ENCODE measurements around the gene IGF1. TPM values are rescaled to one million over a fixed set of nuclear protein-coding genes. Genes with fewer than 3 reads are reported as not detected.
"Not testable (repeated sequence)": the region's sequence is repeated elsewhere in the genome, so short reads cannot be mapped to it uniquely, and the experiment has no call there.

IGF1 gene
- polyA plus RNA-seq, 3 donors = 3.4 to 5.6 (median 3.6) TPM

- DNase-seq = no peak
These were observed 14.4 kb downstream of the IGF1 start for GRCh38 chr12:102465762-102466560.

- DNase-seq = no peak
These were observed 16.6 kb downstream of the IGF1 start for GRCh38 chr12:102463659-102464249.

- DNase-seq = no peak
These were observed 17.4 kb downstream of the IGF1 start for GRCh38 chr12:102462795-102463465.

- DNase-seq = no peak
These were observed 18.0 kb downstream of the IGF1 start for GRCh38 chr12:102462386-102462785.

- no peak for DNase-seq
These were observed 18.9 kb downstream of the IGF1 start for GRCh38 chr12:102461501-102461900.

- DNase-seq = no peak
These were observed 21.0 kb downstream of the IGF1 start for GRCh38 chr12:102459314-102459713.

- no peak for DNase-seq
These were observed 25.3 kb downstream of the IGF1 start for GRCh38 chr12:102454808-102455760.

- DNase-seq = no peak
These were observed 26.0 kb downstream of the IGF1 start for GRCh38 chr12:102454330-102454729.

- DNase-seq = no peak
These were observed 27.8 kb downstream of the IGF1 start for GRCh38 chr12:102452605-102453004.

GRCh38 chr12:102449018-102449417 is 31.3 kb downstream of the IGF1 start:
- not testable (repeated sequence) for DNase-seq

- DNase-seq = not testable (repeated sequence)
These were observed 32.9 kb downstream of the IGF1 start for GRCh38 chr12:102447426-102447825.

GRCh38 chr12:102444707-102445106 is 35.7 kb downstream of the IGF1 start:
- DNase-seq = no peak

GRCh38 chr12:102444093-102444492 is 36.3 kb downstream of the IGF1 start:
- DNase-seq = no peak

GRCh38 chr12:102441077-102441596 is 39.2 kb downstream of the IGF1 start:
- no peak for DNase-seq

GRCh38 chr12:102439426-102440405 is 40.6 kb downstream of the IGF1 start:
- no peak for DNase-seq

- no peak for DNase-seq
These were observed 41.5 kb downstream of the IGF1 start for GRCh38 chr12:102438827-102439210.

- DNase-seq = no peak
These were observed 42.1 kb downstream of the IGF1 start for GRCh38 chr12:102438047-102438826.

GRCh38 chr12:102437511-102437910 is 42.9 kb downstream of the IGF1 start:
- DNase-seq = no peak

- DNase-seq = no peak
These were observed 43.5 kb downstream of the IGF1 start for GRCh38 chr12:102436867-102437266.
